ENCODE measurements around the gene RICTOR. TPM values are rescaled to one million over a fixed set of nuclear protein-coding genes. Genes with fewer than 3 reads are reported as not detected.

The RICTOR gene
- total and polyA plus RNA-seq, 2 of the 4 experiments (the other 2 are of a cell fraction) = 4.1 to 35.7 TPM

DNA sequence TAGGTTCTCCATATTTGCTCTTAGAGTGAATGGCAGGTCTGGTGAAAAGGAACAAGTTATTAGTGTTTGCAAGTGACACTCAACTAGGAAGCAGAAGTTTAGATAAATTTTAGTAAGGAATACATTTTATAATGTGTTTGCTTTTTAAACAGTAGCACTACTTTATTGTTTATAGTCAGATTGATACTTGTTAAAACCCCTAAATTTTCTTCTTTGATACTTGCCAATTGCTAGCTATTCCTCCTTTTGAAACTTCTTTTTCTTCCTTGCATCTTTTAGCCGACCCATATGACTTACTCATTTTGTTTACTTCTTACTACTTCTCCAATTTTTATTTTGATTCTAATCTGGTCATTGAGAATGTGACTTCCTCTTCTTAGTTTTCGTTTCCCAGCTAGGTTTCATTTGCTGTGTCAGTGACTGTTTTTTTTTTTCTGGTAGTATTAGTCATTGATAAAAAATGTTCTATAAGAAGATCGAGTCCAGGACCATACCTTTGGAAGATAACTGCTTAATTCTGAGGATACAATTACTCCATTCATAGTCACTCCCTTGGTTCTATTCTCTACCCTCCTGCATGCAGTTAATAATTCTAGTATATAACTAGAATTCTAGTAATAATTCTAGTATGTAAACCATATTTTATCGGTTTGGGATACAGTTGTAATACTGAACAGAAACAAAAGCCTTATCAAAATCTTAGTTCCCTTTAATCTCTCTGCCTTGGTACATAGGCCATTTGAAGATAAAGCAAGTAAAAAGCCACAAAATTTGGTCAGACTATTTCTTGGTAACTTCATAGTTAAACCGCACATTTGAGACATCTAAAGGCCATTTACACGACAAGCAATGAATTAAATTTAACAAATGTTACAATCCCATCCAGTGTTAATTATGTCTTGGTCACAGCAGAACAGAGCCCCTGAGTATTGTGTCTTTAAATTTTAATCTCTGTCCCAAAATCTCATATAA, 2.8 kb upstream of the RICTOR start:
- H2BK120ac ChIP-seq (ENCODE audit: low read depth, low read length) = peak overlapping the region; percentile 54; the same call in 1 of the 2 replicates
- ChIA-PET POLR2A (ENCODE audit: unreplicated experiment) (no interaction called here), CTCF (interaction anchor here (0.6 kb wide), 1 partner anchor 39 kb away, joined by 3 read pairs; no protein-coding TSS in a partner anchor)
- no peak overlapping the region for H3K9ac ChIP-seq (ENCODE audit: low read depth, low read length)
- H3K23ac ChIP-seq (ENCODE audit: low read depth, low read length) = no peak overlapping the region
- dilution Hi-C loops (cut with HindIII; ENCODE audit: low sequenced_read_pairs, unreplicated experiment) (no loop called here), intact Hi-C loops (cut with micrococcal nuclease) (loop anchor here (10.0 kb wide), 1 partner anchor 232 kb away; the partner anchor contains the start of gene OSMR), in situ Hi-C loops (cut with MboI; ENCODE audit: low sequenced_read_pairs) (no loop called here)
- H3K27me3 ChIP-seq (ENCODE audit: control insufficient read depth, insufficient read depth, low read length) = no peaks in the 10 kb centered on the region
- no CpG with 5 or more reads among the region's 6 CpGs for WGBS, 2 experiments (ENCODE audit: extremely low coverage in 2 of 2, insufficient read length in 1 of 2)
- no peak overlapping the region for H3K4me3 ChIP-seq (ENCODE audit: insufficient read depth, low read depth, low read length)
- no peak overlapping the region; the same call in 1 of the 2 replicates for H3K18ac ChIP-seq (ENCODE audit: low read depth, low read length)
- H4K8ac ChIP-seq (ENCODE audit: low read depth in 2 of 2, low read length in 2 of 2) = no peak overlapping the region; a peak in 2 of 4 replicates
- peaks cover 11% of the 10 kb centered on the region; the same call in 1 of the 2 replicates for H4K20me1 ChIP-seq (ENCODE audit: insufficient read depth, low read length)
- H3K4me1 ChIP-seq (ENCODE audit: control insufficient read depth, insufficient read depth, low read length) = no peaks in the 10 kb centered on the region
- H2AFZ ChIP-seq (replicated peaks; ENCODE audit: low read length, poor library complexity) = no peak overlapping the region
- ATAC-seq (ENCODE audit: low read depth) (no peak), DNase-seq (peak; percentile 56)
- H3K14ac ChIP-seq (replicated peaks; ENCODE audit: low read depth, low read length) = 0 out of 2 replicates have a peak overlapping the region, but pooled peaks have one; percentile 31
- H4K91ac ChIP-seq (ENCODE audit: insufficient read depth, low read depth, low read length) = peak overlapping the region; percentile 7; the same call in 1 of the 2 replicates
- no peak overlapping the region for H4K5ac ChIP-seq (ENCODE audit: low read depth, low read length)
- no peaks in the 10 kb centered on the region for H3K9me3 ChIP-seq (ENCODE audit: control insufficient read depth, insufficient read depth, low read length)
- no peak overlapping the region for H3K27ac ChIP-seq (ENCODE audit: insufficient read depth, low read length)
- H3K4me2 ChIP-seq (ENCODE audit: low read depth, low read length) = peak overlapping the region; percentile 60; the same call in 1 of the 2 replicates
- no peak overlapping the region; the same call in 1 of the 2 replicates for H2AK5ac ChIP-seq (ENCODE audit: low read depth, low read length)
- peak overlapping the region; percentile 57; the same call in 1 of the 2 replicates for H2BK20ac ChIP-seq (ENCODE audit: low read depth, low read length)
- H3K9me1 ChIP-seq (ENCODE audit: insufficient read depth, low read length) = no peaks in the 10 kb centered on the region
- no TSS peak for BruUV-seq (replicated peaks)
- H3K4ac ChIP-seq (ENCODE audit: low read depth, low read length) = peak overlapping the region; percentile 39; the same call in 1 of the 2 replicates
- peaks cover 6 to 12% of the 10 kb centered on the region in 2 experiments; a peak in 2 of 4 replicates for H3K79me1 ChIP-seq (ENCODE audit: low read depth in 1 of 2, low read length in 2 of 2)
- H2BK5ac ChIP-seq (ENCODE audit: low read depth, low read length, poor library complexity, severe bottlenecking) = peak overlapping the region; percentile 60
- no peak overlapping the region; the same call in 1 of the 2 replicates for H3K56ac ChIP-seq (ENCODE audit: extremely low read depth, insufficient read depth, low read length)
- H2AK9ac ChIP-seq (replicated peaks; ENCODE audit: low read depth, low read length, poor library complexity) = no peak overlapping the region
- no peaks in the 10 kb centered on the region for H3K36me3 ChIP-seq (ENCODE audit: control insufficient read depth, insufficient read depth, low read length)
- peak overlapping the region; percentile 64; the same call in 1 of the 3 replicates for H2BK15ac ChIP-seq (ENCODE audit: low read depth, low read length)
- TF ChIP-seq BHLHE40 (IDR thresholded peaks at IDR 0.05; ENCODE audit: low read depth, low read length) = no peak
- no peak for TF ChIP-seq FOS (IDR thresholded peaks at IDR 0.05; ENCODE audit: low read depth, low read length)
- no peak for TF ChIP-seq ELK1 (IDR thresholded peaks at IDR 0.05; ENCODE audit: borderline replicate concordance, low read depth, low read length)
- TF ChIP-seq SMC3 (IDR thresholded peaks at IDR 0.05; ENCODE audit: low read depth, low read length) = no peak
- TF ChIP-seq CHD1 (IDR thresholded peaks at IDR 0.05; ENCODE audit: low read depth, low read length) = no peak
- TF ChIP-seq RFX5 (IDR thresholded peaks at IDR 0.05; ENCODE audit: low read depth, low read length) = no peak
- no peak for TF ChIP-seq NFE2L2 (IDR thresholded peaks at IDR 0.05; ENCODE audit: low read depth, low read length)
- TF ChIP-seq RCOR1 (IDR thresholded peaks at IDR 0.05; ENCODE audit: insufficient replicate concordance, low read length) = no peak
- TF ChIP-seq, protein P1, sequence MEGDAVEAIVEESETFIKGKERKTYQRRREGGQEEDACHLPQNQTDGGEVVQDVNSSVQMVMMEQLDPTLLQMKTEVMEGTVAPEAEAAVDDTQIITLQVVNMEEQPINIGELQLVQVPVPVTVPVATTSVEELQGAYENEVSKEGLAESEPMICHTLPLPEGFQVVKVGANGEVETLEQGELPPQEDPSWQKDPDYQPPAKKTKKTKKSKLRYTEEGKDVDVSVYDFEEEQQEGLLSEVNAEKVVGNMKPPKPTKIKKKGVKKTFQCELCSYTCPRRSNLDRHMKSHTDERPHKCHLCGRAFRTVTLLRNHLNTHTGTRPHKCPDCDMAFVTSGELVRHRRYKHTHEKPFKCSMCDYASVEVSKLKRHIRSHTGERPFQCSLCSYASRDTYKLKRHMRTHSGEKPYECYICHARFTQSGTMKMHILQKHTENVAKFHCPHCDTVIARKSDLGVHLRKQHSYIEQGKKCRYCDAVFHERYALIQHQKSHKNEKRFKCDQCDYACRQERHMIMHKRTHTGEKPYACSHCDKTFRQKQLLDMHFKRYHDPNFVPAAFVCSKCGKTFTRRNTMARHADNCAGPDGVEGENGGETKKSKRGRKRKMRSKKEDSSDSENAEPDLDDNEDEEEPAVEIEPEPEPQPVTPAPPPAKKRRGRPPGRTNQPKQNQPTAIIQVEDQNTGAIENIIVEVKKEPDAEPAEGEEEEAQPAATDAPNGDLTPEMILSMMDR (conservative IDR thresholded peaks at IDR 0.05; ENCODE audit: low read depth, low read length) = no peak
- TF ChIP-seq MAZ (IDR thresholded peaks at IDR 0.05; ENCODE audit: borderline replicate concordance, low read depth, low read length) = no peak
- TF ChIP-seq POLR2A (IDR thresholded peaks at IDR 0.05; ENCODE audit: low read depth, low read length) = no peak
- TF ChIP-seq USF2 (IDR thresholded peaks at IDR 0.05; ENCODE audit: low read depth, low read length) = no peak
